Type B pancreatic cell (in vitro differentiated cells): ENCODE results near the gene STARD13. TPM values are rescaled to one million over a fixed set of nuclear protein-coding genes. Genes with fewer than 3 reads are reported as not detected.

Experiments used
- DNase-seq: peaks from one replicate; pipeline ENCODE4 v3.0.0; 2021; ENCODE audit warnings: mixed read lengths; ENCODE audit not compliant: unreplicated experiment; ENCODE audit errors: extremely low spot score
- H3K27ac Mint-ChIP-seq: 2 replicates; pipeline ENCODE4 v1.8.0; 2021; ENCODE audit warnings: mild to moderate bottlenecking, mixed read lengths
- H3K27me3 Mint-ChIP-seq: 2 replicates; pipeline ENCODE4 v1.8.0; 2021; ENCODE audit warnings: mixed read lengths
- H3K36me3 Mint-ChIP-seq: 2 replicates; pipeline ENCODE4 v1.8.0; 2021; ENCODE audit warnings: mixed read lengths
- H3K4me1 Mint-ChIP-seq: one replicate; pipeline ENCODE4 v1.8.0; 2021; ENCODE audit warnings: mixed read lengths; ENCODE audit not compliant: unreplicated experiment
- H3K4me3 Mint-ChIP-seq: 2 replicates; pipeline ENCODE4 v1.8.0; 2021; ENCODE audit warnings: mild to moderate bottlenecking, mixed read lengths
- H3K9me3 Mint-ChIP-seq: 2 replicates; pipeline ENCODE4 v1.8.0; 2021; ENCODE audit warnings: mixed read lengths
- total RNA-seq: library from RNA; stranded (reverse); gene quantifications from 2 replicates; pipeline ENCODE4 v1.2.1, GENCODE V29; 2021; ENCODE audit warnings: low replicate concordance
- TF ChIP-seq, protein P1 (sequence below): fragments of 200-600 bp; sonication (generic); conservative IDR thresholded peaks from 2 replicates; pipeline ENCODE4 v1.5.0; 2021; ENCODE audit warnings: antibody characterized with exemption, mild to moderate bottlenecking

The STARD13 gene
- total RNA-seq, 1 donor from 2014 or later: 12.1 TPM

DNA sequence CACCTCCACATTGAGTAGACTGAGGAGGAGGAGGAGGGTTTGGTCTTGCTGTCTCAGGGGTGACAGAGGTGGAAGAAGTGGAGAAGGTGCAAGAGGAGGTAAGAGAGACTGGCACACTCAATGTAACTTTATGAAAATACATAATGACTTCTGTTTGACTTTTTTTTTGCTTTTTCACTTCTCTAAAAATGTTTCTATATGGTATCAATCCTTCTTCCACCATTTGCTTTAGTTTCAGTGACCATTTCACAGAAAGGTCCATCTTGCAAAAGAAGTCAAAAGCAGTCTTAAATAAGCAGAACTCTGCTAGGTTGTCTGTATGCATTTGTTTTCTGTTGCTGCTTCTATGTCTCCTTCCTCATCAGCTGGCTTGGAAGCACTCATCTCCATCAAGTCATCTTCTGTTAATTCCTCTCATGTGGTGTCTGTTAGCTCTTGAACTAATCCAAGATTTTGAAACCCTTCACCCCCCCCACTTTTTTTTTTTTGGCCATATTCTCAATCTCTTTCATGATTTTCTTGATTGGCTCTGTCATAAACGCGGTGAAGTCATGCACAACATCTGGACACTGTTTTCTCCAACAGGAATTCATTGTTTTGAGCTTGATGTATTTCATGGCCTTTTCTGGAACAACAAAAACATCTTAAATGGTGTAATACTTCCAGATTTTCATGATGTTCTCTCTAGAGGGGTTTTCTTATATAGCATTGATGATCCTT, 188.5 kb downstream of the STARD13 start:
- DNase-seq: no peak
- Mint-ChIP-seq H3K27ac (no peak overlapping the region), H3K4me3 (no peak overlapping the region), H3K36me3 (peaks cover 4% of the 10 kb centered on the region), H3K27me3 (no peaks in the 10 kb centered on the region), H3K9me3 (peaks cover 10% of the 10 kb centered on the region), H3K4me1 (peaks cover 1% of the 10 kb centered on the region)
- TF ChIP-seq, protein P1, sequence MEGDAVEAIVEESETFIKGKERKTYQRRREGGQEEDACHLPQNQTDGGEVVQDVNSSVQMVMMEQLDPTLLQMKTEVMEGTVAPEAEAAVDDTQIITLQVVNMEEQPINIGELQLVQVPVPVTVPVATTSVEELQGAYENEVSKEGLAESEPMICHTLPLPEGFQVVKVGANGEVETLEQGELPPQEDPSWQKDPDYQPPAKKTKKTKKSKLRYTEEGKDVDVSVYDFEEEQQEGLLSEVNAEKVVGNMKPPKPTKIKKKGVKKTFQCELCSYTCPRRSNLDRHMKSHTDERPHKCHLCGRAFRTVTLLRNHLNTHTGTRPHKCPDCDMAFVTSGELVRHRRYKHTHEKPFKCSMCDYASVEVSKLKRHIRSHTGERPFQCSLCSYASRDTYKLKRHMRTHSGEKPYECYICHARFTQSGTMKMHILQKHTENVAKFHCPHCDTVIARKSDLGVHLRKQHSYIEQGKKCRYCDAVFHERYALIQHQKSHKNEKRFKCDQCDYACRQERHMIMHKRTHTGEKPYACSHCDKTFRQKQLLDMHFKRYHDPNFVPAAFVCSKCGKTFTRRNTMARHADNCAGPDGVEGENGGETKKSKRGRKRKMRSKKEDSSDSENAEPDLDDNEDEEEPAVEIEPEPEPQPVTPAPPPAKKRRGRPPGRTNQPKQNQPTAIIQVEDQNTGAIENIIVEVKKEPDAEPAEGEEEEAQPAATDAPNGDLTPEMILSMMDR: no peak

DNA sequence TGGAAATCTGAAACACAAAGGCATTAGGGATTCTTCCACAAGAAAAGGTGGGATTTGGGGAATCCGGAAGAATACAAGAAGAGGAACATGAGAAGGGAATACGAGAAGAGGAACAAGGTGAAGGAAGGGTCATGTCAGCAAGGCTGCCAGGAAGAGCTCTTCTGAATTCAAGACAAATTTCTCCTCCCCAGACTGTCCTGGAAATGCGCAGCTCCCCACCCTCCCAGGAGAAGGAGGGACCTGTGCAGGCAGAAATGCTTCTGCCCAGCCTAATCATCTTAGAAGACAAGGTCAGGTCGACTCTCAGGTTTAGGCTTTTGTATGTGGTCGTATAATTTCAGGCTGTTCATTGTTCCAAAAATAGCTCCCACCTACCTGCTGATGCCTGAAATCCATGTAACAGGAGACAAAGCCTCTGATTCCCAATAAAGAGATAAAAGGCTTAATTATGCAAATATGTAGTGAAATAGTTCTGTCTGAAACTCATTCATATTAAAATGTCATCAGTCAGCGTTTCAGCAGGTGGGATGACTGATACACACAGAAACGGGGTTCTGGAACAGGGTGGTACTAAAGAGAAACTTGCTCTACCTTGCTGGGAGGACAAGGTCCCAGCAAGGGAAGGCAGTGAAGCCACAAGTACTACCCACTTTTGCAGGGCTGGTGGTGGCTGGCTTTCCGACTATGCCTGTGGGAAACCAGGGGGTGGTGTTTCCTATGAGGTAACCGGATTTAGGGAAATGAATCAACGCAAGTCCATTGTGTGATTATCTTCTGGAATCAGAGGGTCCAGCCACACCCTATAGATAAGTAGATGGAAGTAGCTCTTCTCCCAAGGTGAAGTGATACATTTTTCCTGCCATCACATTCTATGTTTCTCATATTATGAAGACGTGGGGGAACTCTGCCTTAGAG, 193.2 kb downstream of the STARD13 start:
- Mint-ChIP-seq H3K36me3 (no peaks in the 10 kb centered on the region), H3K9me3 (peaks cover 10% of the 10 kb centered on the region), H3K4me3 (no peak overlapping the region), H3K27ac (no peak overlapping the region), H3K27me3 (no peaks in the 10 kb centered on the region), H3K4me1 (peaks cover 20% of the 10 kb centered on the region)
- TF ChIP-seq, protein P1: no peak
- DNase-seq: no peak

DNA sequence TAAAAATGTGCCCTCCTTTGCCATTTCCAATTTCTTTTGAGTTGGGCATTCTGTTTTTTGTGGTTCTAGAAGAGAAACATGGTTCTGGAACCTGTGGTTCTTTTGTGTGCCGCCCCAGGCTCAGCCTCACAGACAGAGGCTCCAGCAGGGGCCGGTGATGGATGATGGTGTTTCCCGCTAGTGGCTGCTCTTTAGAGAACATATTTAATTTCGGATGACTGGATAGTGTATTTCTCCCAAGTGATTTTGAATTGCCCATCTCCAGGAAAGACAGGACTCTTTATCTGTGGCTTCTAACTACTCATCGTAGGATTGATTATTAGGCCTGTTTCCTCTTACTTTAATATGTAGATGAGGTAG, 194.2 kb downstream of the STARD13 start:
- Mint-ChIP-seq H3K27ac (no peak overlapping the region), H3K27me3 (no peaks in the 10 kb centered on the region), H3K9me3 (peaks cover 10% of the 10 kb centered on the region), H3K4me1 (peaks cover 20% of the 10 kb centered on the region), H3K4me3 (no peak overlapping the region), H3K36me3 (no peaks in the 10 kb centered on the region)
- no peak for DNase-seq
- TF ChIP-seq, protein P1: no peak

DNA sequence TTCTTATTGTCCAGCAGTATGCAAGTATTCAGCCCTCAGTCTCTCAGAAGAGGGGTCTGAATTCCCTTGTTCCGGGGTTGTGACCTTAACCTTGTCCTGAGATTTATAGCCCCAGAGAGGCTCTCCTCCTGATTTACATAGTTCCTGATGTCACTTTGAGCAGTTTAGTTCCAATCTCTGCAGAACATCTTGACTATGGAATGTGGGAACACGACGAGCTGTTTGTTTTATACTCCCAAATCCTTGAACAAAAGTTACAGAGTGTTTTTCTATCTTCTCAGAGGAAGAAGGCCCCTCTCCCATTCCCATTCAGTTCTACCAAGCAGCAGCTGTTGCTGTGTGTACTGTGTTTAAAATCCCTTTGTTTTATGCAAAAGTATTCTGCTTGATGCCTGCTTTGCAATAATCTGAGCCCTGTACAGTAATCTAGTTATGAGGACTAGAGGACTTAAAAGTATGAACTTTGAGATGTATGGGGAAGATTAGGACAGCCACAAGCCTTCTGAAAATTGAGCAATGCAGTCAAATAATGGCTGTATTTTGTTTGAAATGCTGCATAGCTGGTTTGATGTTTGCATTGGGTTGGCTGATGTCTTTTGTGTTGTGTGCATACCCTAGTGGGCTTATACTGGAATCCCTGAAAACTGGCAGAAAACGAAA, 194.7 kb downstream of the STARD13 start:
- TF ChIP-seq, protein P1: no peak
- peaks cover 20% of the 10 kb centered on the region for H3K4me1 Mint-ChIP-seq
- no peaks in the 10 kb centered on the region for H3K36me3 Mint-ChIP-seq
- H3K4me3 Mint-ChIP-seq: no peak overlapping the region
- H3K27ac Mint-ChIP-seq: no peak overlapping the region
- DNase-seq: no peak
- H3K27me3 Mint-ChIP-seq: peaks cover 3% of the 10 kb centered on the region
- H3K9me3 Mint-ChIP-seq: peaks cover 10% of the 10 kb centered on the region

DNA sequence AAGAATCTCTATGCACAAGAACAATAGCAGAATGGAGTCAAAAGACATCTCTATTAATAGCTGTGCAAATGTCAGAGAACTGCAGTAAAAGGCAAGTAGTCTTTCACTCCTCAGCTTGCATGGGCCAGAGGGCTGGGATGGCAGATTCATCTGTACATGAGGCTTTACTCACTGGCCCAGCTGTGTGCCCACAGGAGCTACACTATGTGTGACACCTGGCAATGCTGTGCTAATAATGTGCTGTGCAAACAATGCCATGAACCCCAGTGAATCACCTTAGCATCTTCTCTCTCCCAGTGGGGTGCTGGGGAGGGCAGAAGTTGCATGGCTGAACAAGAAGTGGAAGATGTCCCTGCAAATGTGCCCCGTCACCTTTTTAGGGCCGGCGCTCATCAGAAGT, 196.2 kb downstream of the STARD13 start:
- peaks cover 20% of the 10 kb centered on the region for H3K4me1 Mint-ChIP-seq
- H3K27me3 Mint-ChIP-seq: peaks cover 9% of the 10 kb centered on the region

More for the DNA sequence above, 196.2 kb downstream of the STARD13 start:
- no peak overlapping the region for H3K4me3 Mint-ChIP-seq
- no peak overlapping the region for H3K27ac Mint-ChIP-seq
- DNase-seq: no peak
- peaks cover 10% of the 10 kb centered on the region for H3K9me3 Mint-ChIP-seq
- TF ChIP-seq, protein P1: no peak
- H3K36me3 Mint-ChIP-seq: no peaks in the 10 kb centered on the region
